Hepatocyte (in vitro differentiated cells): ENCODE results near the gene AKAP13. TPM values are rescaled to one million over a fixed set of nuclear protein-coding genes. Genes with fewer than 3 reads are reported as not detected.

Source experiments
- DNase-seq: peaks from one replicate; pipeline ENCODE4 v3.0.0-alpha.2; 2016; ENCODE audit warnings: low spot score
- H2AFZ ChIP-seq: fragments of 200-600 bp; sonication (generic); 2 replicates; pipeline ENCODE4 v1.6.0; 2016; ENCODE audit warnings: antibody characterized with exemption, mild to moderate bottlenecking
- H3K27ac ChIP-seq: fragments of 200-600 bp; sonication (generic); 2 replicates; pipeline ENCODE4 v1.5.1; 2016; ENCODE audit warnings: mild to moderate bottlenecking
- H3K27me3 ChIP-seq: fragments of 200-600 bp; sonication (generic); 2 replicates; pipeline ENCODE4 v1.6.1; 2016
- H3K36me3 ChIP-seq: fragments of 200-600 bp; sonication (generic); replicated peaks from 2 replicates; pipeline ENCODE4 v1.5.1; 2016; ENCODE audit warnings: low read depth; ENCODE audit not compliant: insufficient read depth
- H3K4me1 ChIP-seq: fragments of 200-600 bp; sonication (generic); 2 replicates; pipeline ENCODE4 v1.5.1; 2016; ENCODE audit warnings: mild to moderate bottlenecking, moderate library complexity; ENCODE audit not compliant: insufficient read depth
- H3K4me2 ChIP-seq: fragments of 200-600 bp; sonication (generic); 2 replicates; pipeline ENCODE4 v1.6.0; 2016
- H3K4me3 ChIP-seq: fragments of 200-600 bp; sonication (generic); 2 replicates; pipeline ENCODE4 v1.5.1; 2016; ENCODE audit warnings: mild to moderate bottlenecking
- H3K79me2 ChIP-seq: fragments of 200-600 bp; sonication (generic); 2 replicates; pipeline ENCODE4 v1.6.0; 2017; ENCODE audit warnings: mild to moderate bottlenecking
- H3K9me2 ChIP-seq: fragments of 200-600 bp; sonication (generic); replicated peaks from 2 replicates; pipeline ENCODE4 v1.6.0; 2017; ENCODE audit warnings: mild to moderate bottlenecking; ENCODE audit not compliant: insufficient read depth
- H3K9me3 ChIP-seq: fragments of 200-600 bp; sonication (generic); 2 replicates; pipeline ENCODE4 v1.5.1; 2016; ENCODE audit warnings: low read depth, mild to moderate bottlenecking
- H4K20me1 ChIP-seq: fragments of 200-600 bp; sonication (generic); 2 replicates; pipeline ENCODE4 v1.6.0; 2016; ENCODE audit warnings: mild to moderate bottlenecking; ENCODE audit not compliant: insufficient read depth, poor library complexity, severe bottlenecking
- EZH2 ChIP-seq: fragments of 200-600 bp; sonication (generic); IDR thresholded peaks from 2 replicates; pipeline ENCODE4 v1.6.1; 2016; ENCODE audit warnings: antibody characterized with exemption, mild to moderate bottlenecking, borderline replicate concordance
- EZH2phosphoT487 ChIP-seq: fragments of 200-600 bp; sonication (generic); IDR thresholded peaks from one replicate; pipeline ENCODE4 v1.6.1; 2018; ENCODE audit warnings: antibody characterized with exemption, mild to moderate bottlenecking, low read depth, moderate library complexity; ENCODE audit not compliant: unreplicated experiment, severe bottlenecking
- WGBS: methylation state at CpG from one replicate; pipeline ENCODE4 v1.1.6; 2016; ENCODE audit warnings: low lambda C conversion rate; ENCODE audit errors: missing lambda C conversion rate; 5-methylcytosine and 5-hydroxymethylcytosine counted together
- polyA plus RNA-seq: library from polyadenylated mRNA; unstranded; fragments of >200 nt; fragmentation: Nextera tagmentation; extraction: Ambion mirVana; gene quantifications from 2 replicates; pipeline ENCODE4 v1.2.1, GENCODE V29; 2016
- total RNA-seq: library from RNA; depleted of rRNA; stranded (reverse); fragments of >200 nt; gene quantifications from 2 replicates; pipeline ENCODE4 v1.2.3, GENCODE V29; 2014
- TF ChIP-seq, protein P1 (sequence below): fragments of 200-600 bp; sonication (generic); IDR thresholded peaks from 2 replicates; pipeline ENCODE4 v1.5.1; 2016; ENCODE audit warnings: antibody characterized with exemption, mild to moderate bottlenecking; ENCODE audit not compliant: poor library complexity

The AKAP13 gene
- total and polyA plus RNA-seq, 2 experiments from 2014 or later = 55.6 to 80.9 TPM

GRCh38 chr15:85593809-85594445 lies 213.5 kb downstream of the AKAP13 start:
- Histone ChIP-seq H3K9me2 (no peaks in the 10 kb centered on the region), H3K9me3 (no peaks in the 10 kb centered on the region), H3K4me1 (peaks cover 20% of the 10 kb centered on the region), H4K20me1 (no peaks in the 10 kb centered on the region), H3K36me3 (no peaks in the 10 kb centered on the region), H2AFZ (no peak overlapping the region), H3K27me3 (no peaks in the 10 kb centered on the region), H3K4me2 (no peak overlapping the region), H3K79me2 (peaks cover 72% of the 10 kb centered on the region), H3K27ac (no peak overlapping the region), H3K4me3 (no peak overlapping the region)
- TF ChIP-seq, protein P1, sequence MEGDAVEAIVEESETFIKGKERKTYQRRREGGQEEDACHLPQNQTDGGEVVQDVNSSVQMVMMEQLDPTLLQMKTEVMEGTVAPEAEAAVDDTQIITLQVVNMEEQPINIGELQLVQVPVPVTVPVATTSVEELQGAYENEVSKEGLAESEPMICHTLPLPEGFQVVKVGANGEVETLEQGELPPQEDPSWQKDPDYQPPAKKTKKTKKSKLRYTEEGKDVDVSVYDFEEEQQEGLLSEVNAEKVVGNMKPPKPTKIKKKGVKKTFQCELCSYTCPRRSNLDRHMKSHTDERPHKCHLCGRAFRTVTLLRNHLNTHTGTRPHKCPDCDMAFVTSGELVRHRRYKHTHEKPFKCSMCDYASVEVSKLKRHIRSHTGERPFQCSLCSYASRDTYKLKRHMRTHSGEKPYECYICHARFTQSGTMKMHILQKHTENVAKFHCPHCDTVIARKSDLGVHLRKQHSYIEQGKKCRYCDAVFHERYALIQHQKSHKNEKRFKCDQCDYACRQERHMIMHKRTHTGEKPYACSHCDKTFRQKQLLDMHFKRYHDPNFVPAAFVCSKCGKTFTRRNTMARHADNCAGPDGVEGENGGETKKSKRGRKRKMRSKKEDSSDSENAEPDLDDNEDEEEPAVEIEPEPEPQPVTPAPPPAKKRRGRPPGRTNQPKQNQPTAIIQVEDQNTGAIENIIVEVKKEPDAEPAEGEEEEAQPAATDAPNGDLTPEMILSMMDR = no peak
- no peak for TF ChIP-seq EZH2phosphoT487
- TF ChIP-seq EZH2 = no peak
- WGBS = 100% methylated on average over 1 of the region's 1 CpG
- DNase-seq = no peak

GRCh38 chr15:85595804-85596536 lies 215.6 kb downstream of the AKAP13 start:
- no peaks in the 10 kb centered on the region for H3K9me3 ChIP-seq
- no peak for DNase-seq
- peaks cover 2% of the 10 kb centered on the region for H3K4me1 ChIP-seq
- TF ChIP-seq, protein P1 = no peak
- TF ChIP-seq EZH2phosphoT487 = no peak
- no peaks in the 10 kb centered on the region for H3K9me2 ChIP-seq
- no peak overlapping the region for H3K27ac ChIP-seq
- no peak overlapping the region for H3K4me3 ChIP-seq
- H3K27me3 ChIP-seq = no peaks in the 10 kb centered on the region
- no peaks in the 10 kb centered on the region for H3K36me3 ChIP-seq
- H3K4me2 ChIP-seq = no peak overlapping the region
- no peaks in the 10 kb centered on the region for H4K20me1 ChIP-seq
- peaks cover 76% of the 10 kb centered on the region for H3K79me2 ChIP-seq
- 100% methylated on average over 4 of the region's 4 CpGs for WGBS
- no peak overlapping the region for H2AFZ ChIP-seq

DNA sequence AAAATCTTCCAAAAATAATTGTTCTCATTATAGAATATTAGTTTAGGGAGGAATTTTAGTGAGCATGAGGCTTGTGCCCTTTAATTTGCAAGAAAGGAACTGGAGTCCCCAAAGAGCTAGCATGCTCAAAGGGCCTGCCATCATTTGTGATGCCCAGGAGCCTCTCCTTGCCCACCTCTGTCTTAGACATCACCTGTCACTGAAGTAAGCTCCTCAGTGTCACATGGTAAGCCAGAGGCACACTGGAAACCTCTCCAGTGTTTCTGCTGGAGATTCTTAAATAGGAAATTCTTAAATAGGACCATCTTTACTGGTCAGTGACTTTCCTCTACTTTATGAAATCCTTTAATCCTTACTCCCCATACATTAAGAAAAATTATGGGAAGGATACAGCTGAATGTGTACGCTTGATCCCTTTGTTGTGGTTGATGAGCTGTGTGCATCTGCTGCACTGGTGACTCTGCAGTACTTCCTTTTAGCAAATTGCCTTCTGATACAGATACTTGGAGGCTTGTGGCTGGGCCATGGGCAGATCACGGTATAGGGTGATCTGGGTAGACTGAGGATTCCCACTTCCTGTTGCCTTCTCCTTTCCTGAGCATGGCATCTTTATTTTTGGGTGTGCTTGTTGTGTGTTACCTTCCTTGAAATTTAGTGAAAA lies 216.9 kb downstream of the AKAP13 start:
- H3K9me2 ChIP-seq = no peaks in the 10 kb centered on the region
- no peak for TF ChIP-seq EZH2
- no peaks in the 10 kb centered on the region for H4K20me1 ChIP-seq
- no peak for DNase-seq
- H3K4me3 ChIP-seq = no peak overlapping the region
- peaks cover 69% of the 10 kb centered on the region for H3K79me2 ChIP-seq
- H2AFZ ChIP-seq = no peak overlapping the region
- H3K9me3 ChIP-seq = no peaks in the 10 kb centered on the region
- 34% methylated on average over 2 of the region's 2 CpGs for WGBS
- H3K27ac ChIP-seq = no peak overlapping the region
- H3K36me3 ChIP-seq = no peaks in the 10 kb centered on the region
- H3K4me2 ChIP-seq = no peak overlapping the region
- H3K27me3 ChIP-seq = no peaks in the 10 kb centered on the region
- H3K4me1 ChIP-seq = no peaks in the 10 kb centered on the region

DNA sequence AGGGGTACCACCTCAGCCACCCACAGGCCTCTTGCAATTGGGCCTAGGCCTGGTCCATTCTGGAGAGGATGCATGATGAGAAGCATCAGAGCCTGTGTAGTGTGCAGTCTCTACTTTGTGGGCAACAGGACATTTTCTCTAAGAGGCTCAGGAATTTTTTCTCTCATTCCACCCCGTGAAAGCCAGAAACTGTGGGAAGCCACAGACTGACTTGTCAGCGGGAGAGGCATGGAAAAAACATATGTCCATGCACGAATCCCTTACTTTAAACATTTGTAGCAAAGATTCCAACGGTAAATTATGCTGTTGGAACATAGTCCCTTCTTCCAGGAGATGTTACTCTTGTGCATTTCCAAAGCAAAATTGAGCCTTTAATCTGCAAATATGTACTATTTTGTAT lies 217.8 kb downstream of the AKAP13 start:
- no peaks in the 10 kb centered on the region for H3K9me3 ChIP-seq
- no peak overlapping the region for H3K4me2 ChIP-seq
- no peak overlapping the region for H2AFZ ChIP-seq
- DNase-seq = no peak
- no peak overlapping the region for H3K4me3 ChIP-seq
- no peaks in the 10 kb centered on the region for H4K20me1 ChIP-seq
- H3K79me2 ChIP-seq = peaks cover 64% of the 10 kb centered on the region
- no peaks in the 10 kb centered on the region for H3K36me3 ChIP-seq
- H3K4me1 ChIP-seq = no peaks in the 10 kb centered on the region
- H3K9me2 ChIP-seq = no peaks in the 10 kb centered on the region
- no peak for TF ChIP-seq EZH2phosphoT487
- TF ChIP-seq, protein P1 = no peak
- TF ChIP-seq EZH2 = no peak
- H3K27me3 ChIP-seq = no peaks in the 10 kb centered on the region
- WGBS = 68% methylated on average over 4 of the region's 4 CpGs
- H3K27ac ChIP-seq = no peak overlapping the region
